GM21717 (cell line): ENCODE results near the gene ACTR2.
"Not testable (repeated sequence)": the region's sequence is repeated elsewhere in the genome, so short reads cannot be mapped to it uniquely, and the experiment has no call there.

ENCODE experiments used
- ATAC-seq: cut with Tn5 transposase; IDR thresholded peaks from one replicate; pipeline ENCODE4 v1.9.1; 2021; ENCODE audit warnings: mild to moderate bottlenecking, moderate library complexity; ENCODE audit not compliant: unreplicated experiment

ACTR2 gene

GRCh38 chr2:65311049-65311448 is 83.4 kb downstream of the ACTR2 start:
- no peak for ATAC-seq

- no peak for ATAC-seq
Observed at GRCh38 chr2:65311596-65311995, 84.0 kb downstream of the ACTR2 start.

GRCh38 chr2:65313126-65313953 is 85.7 kb downstream of the ACTR2 start:
- ATAC-seq: no peak

GRCh38 chr2:65313954-65314256 is 86.3 kb downstream of the ACTR2 start:
- ATAC-seq: no peak

GRCh38 chr2:65314801-65315441 is 87.3 kb downstream of the ACTR2 start:
- no peak for ATAC-seq

- ATAC-seq: no peak
Observed at GRCh38 chr2:65316072-65316471, 88.4 kb downstream of the ACTR2 start.

GRCh38 chr2:65317351-65317750 is 89.7 kb downstream of the ACTR2 start:
- not testable (repeated sequence) for ATAC-seq

GRCh38 chr2:65317841-65318240 is 90.2 kb downstream of the ACTR2 start:
- no peak for ATAC-seq

- ATAC-seq: no peak
Observed at GRCh38 chr2:65319072-65319673, 91.5 kb downstream of the ACTR2 start.

GRCh38 chr2:65319674-65320041 is 92.0 kb downstream of the ACTR2 start:
- ATAC-seq: no peak

GRCh38 chr2:65320042-65320725 is 92.6 kb downstream of the ACTR2 start:
- peak; percentile 43 for ATAC-seq
